Measurements from ENCODE around the gene MAJIN. TPM values are rescaled to one million over a fixed set of nuclear protein-coding genes. Genes with fewer than 3 reads are reported as not detected.

MAJIN gene
- total and polyA plus RNA-seq, 9 donors, result not detected

DNA sequence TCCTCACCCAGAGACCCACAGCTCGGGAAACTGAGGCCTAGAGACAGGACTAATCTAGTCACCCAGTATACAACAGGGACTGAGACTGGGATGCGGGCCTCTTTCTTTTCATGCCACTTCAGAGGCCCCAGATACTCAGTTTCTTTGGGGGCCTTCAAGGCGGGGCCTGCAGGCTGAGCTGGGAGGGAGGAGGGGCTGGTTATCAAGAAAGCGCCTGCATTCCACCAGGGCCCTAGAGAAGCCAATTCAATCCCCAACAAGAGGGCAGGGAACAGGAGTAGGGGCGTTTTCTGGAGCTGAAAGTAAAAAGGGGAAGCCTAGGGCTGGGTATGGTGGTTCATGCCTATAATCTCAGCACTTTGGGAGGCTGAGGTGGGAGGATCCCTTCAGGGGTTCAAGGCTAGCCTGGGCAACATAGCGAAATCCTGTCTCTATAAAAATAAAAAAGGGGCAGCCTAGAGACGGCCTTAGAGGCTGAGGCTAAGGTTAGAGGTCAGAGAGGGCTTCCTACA, 56.5 kb downstream of the MAJIN start:
- H3K27me3 ChIP-seq (ENCODE audit: control insufficient read depth, insufficient read depth, low read length), result no peaks in the 10 kb centered on the region
- 52% methylated on average over 2 of the region's 7 CpGs for whole genome bisulfite sequencing (ENCODE audit: insufficient coverage)
- H3K4me1 ChIP-seq (ENCODE audit: control insufficient read depth, insufficient read depth, low read length), result peaks cover 38% of the 10 kb centered on the region
- H3K4me3 ChIP-seq (ENCODE audit: low read length), result no peak overlapping the region
- no peak overlapping the region for H3K27ac ChIP-seq (ENCODE audit: low read length)
- H3K36me3 ChIP-seq (ENCODE audit: control insufficient read depth, insufficient read depth, low read length), result peaks cover 44% of the 10 kb centered on the region
- no peaks in the 10 kb centered on the region for H3K9me3 ChIP-seq (replicated peaks; ENCODE audit: control insufficient read depth, low read depth, low read length)
- no peak for DNase-seq

DNA sequence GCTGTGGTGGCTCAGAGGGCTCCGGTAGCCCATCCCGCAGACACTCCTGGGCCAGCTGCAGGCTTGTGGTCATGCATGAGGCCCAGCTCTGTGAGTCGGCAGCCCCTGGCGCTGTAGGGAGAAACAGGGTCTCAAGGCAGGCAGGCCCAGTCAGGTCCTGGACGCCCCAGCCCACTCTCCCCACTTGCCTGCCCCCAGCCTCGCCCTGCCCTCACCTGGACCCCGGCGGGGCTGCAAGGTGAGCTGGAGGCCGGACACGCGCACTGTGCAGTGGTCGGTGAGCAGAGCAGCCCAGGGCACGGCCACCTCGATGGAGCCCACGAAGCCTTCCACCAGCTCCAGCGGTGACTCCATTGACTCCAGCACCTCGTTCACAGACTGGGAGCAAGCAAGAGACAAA, 57.8 kb downstream of the MAJIN start:
- 92% methylated on average over 17 of the region's 17 CpGs for WGBS (ENCODE audit: insufficient coverage)
- Histone ChIP-seq H3K4me1 (ENCODE audit: control insufficient read depth, insufficient read depth, low read length) (peaks cover 27% of the 10 kb centered on the region), H3K27ac (ENCODE audit: low read length) (no peak overlapping the region), H3K4me3 (ENCODE audit: low read length) (no peak overlapping the region), H3K9me3 (replicated peaks; ENCODE audit: control insufficient read depth, low read depth, low read length) (no peaks in the 10 kb centered on the region), H3K36me3 (ENCODE audit: control insufficient read depth, insufficient read depth, low read length) (peaks cover 56% of the 10 kb centered on the region), H3K27me3 (ENCODE audit: control insufficient read depth, insufficient read depth, low read length) (no peaks in the 10 kb centered on the region)
- DNase-seq, result no peak

DNA sequence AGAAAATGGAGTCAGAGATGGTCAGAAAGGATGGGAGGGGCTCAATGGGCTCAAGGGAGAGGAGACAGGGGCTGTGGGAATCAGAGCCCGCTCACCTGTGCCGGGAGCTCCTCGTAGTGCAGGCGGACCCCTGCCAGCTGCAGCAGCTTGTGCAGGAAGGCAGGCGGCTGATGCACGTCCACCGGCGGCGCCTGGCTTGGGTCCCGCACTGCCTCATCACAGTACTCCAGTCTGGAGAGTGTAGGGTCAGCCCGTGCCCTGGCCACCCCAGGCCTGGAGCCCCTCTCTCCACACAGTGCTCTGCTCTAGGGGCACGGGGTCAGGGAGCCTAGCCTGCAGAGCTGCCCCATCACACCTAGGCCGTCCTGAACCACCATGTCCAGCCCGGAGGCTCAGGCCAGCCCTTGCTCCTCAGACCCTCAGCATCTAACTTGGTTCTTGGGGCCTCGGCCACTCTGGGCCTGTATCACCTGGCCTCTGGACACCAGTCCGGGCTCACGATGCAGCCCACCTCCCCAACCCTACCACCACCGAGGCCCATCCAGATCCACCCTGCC, 58.7 kb downstream of the MAJIN start:
- Histone ChIP-seq H3K4me3 (ENCODE audit: low read length) (no peak overlapping the region), H3K9me3 (replicated peaks; ENCODE audit: control insufficient read depth, low read depth, low read length) (no peaks in the 10 kb centered on the region), H3K4me1 (ENCODE audit: control insufficient read depth, insufficient read depth, low read length) (peaks cover 20% of the 10 kb centered on the region), H3K36me3 (ENCODE audit: control insufficient read depth, insufficient read depth, low read length) (peaks cover 63% of the 10 kb centered on the region), H3K27ac (ENCODE audit: low read length) (no peak overlapping the region), H3K27me3 (ENCODE audit: control insufficient read depth, insufficient read depth, low read length) (no peaks in the 10 kb centered on the region)
- 91% methylated on average over 18 of the region's 18 CpGs for WGBS (ENCODE audit: insufficient coverage)
- no peak for DNase-seq

DNA sequence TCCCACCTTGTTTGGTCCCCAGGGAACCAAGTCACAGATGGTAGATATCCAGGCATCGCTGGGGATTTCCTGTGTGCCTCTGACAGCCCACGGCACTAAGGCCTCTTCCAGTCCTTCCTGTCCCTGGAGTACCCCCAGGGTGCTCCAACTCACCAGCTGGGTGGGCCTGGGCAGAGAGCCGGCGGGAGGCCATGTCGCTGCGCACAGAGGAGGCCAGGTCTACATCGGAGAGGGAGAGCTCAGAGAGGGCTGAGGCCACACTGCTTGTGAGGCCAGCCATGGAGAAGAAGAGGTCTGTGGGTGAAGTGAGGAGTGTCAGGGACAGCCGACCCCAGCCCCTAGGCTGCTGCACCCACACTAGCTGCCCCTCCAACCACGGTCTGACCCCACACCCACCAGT, 60.2 kb downstream of the MAJIN start:
- Histone ChIP-seq H3K27me3 (ENCODE audit: control insufficient read depth, insufficient read depth, low read length) (no peaks in the 10 kb centered on the region), H3K36me3 (ENCODE audit: control insufficient read depth, insufficient read depth, low read length) (peaks cover 76% of the 10 kb centered on the region), H3K27ac (ENCODE audit: low read length) (no peak overlapping the region), H3K9me3 (replicated peaks; ENCODE audit: control insufficient read depth, low read depth, low read length) (no peaks in the 10 kb centered on the region), H3K4me1 (ENCODE audit: control insufficient read depth, insufficient read depth, low read length) (peaks cover 14% of the 10 kb centered on the region), H3K4me3 (ENCODE audit: low read length) (no peak overlapping the region)
- WGBS (ENCODE audit: insufficient coverage), result 83% methylated on average over 5 of the region's 9 CpGs
- no peak for DNase-seq

DNA sequence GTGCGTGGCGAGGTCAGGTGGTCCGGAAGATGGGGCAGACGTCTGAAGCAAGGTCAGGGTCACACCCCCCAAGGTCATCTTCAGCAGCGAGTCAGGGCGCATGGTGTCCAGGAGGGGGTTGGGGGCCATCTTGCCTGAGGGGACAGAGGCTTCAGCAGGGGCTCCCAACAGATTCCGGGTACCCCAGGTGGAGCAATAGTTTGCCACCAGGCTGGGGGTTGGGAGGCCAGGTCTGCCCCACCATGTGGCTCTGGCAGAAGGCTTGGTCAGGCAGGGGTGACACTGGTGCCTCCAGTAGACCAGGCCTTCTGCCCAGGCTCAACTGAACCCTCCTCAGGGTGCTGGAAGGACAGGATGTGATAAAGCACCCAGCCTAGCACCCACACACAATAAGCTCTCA, 60.8 kb downstream of the MAJIN start:
- Histone ChIP-seq H3K27me3 (ENCODE audit: control insufficient read depth, insufficient read depth, low read length) (no peaks in the 10 kb centered on the region), H3K27ac (ENCODE audit: low read length) (no peak overlapping the region), H3K9me3 (replicated peaks; ENCODE audit: control insufficient read depth, low read depth, low read length) (no peaks in the 10 kb centered on the region), H3K4me1 (ENCODE audit: control insufficient read depth, insufficient read depth, low read length) (peaks cover 9% of the 10 kb centered on the region), H3K36me3 (ENCODE audit: control insufficient read depth, insufficient read depth, low read length) (peaks cover 81% of the 10 kb centered on the region), H3K4me3 (ENCODE audit: low read length) (no peak overlapping the region)
- 85% methylated on average over 7 of the region's 7 CpGs for WGBS (ENCODE audit: insufficient coverage)
- DNase-seq, result no peak

DNA sequence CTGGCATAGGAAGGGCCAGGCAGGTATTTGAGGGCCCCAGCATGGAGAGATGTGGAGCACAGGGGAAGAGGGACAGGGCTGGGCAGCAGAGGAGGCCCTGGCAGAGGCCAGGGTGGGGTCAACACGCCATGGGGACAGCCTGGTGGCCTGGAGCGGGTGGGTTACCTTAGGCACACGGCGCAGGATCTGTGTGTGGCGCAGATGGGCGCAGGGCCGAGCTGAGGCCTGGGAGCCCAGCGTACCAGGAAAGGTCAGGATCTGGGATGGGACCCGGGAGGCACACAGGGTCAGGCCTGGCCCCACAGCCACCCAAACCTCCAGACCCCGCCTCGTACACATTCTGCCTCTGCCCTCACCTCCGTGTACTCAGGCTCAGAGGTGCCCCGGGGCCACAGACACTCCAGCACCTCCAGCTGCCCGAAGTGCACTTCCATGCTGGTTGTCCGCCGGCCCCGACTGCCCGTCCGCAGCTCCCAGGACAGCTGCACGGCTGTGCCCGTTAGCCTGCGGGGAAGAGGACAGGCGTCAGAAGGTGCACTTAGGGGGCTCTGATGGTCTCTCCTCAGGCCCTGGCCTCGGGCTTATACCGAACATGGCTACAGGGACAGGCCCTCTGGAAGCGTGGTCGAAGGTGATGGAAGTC, 61.3 kb downstream of the MAJIN start:
- WGBS (ENCODE audit: insufficient coverage), result 94% methylated on average over 26 of the region's 27 CpGs
- peaks cover 4% of the 10 kb centered on the region for H3K4me1 ChIP-seq (ENCODE audit: control insufficient read depth, insufficient read depth, low read length)
- H3K36me3 ChIP-seq (ENCODE audit: control insufficient read depth, insufficient read depth, low read length), result peaks cover 87% of the 10 kb centered on the region
- H3K27ac ChIP-seq (ENCODE audit: low read length), result no peak overlapping the region
- no peaks in the 10 kb centered on the region for H3K9me3 ChIP-seq (replicated peaks; ENCODE audit: control insufficient read depth, low read depth, low read length)
- no peak overlapping the region for H3K4me3 ChIP-seq (ENCODE audit: low read length)
- no peak for DNase-seq
- H3K27me3 ChIP-seq (ENCODE audit: control insufficient read depth, insufficient read depth, low read length), result no peaks in the 10 kb centered on the region

DNA sequence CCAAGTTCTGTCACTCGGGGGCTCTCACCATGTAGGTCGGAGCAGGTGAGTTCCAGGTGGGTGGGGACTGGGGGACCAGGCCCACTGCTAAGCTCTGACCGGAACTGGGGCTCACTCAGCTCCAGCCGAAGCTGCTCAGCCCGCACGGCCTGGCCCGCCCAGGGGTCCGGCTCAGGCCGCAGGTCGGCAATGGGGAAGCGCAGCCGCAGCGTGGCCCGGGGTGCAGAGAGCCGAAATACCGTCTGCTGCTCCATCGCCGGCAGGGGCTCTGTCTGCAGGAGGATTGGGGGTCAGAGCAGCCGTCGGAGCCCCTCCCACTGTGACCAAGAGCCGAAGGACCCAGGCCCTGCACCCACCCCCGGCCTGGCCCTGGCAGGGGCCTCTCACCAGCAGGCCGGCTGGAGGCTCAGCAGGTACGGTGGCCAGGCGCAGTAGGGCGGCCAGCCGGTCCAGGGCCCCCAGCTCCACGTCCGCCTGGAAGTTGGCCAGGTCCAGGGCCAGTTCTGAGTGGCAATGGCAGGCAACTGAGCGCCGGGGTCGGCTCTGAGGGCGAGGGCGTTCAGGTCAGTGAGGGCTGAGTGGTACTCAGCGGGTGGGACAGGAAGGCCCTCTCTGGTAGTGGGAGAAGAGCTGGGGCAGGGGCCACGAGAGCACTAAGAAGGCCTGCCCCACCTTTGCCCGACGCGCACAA, 62.1 kb downstream of the MAJIN start:
- Histone ChIP-seq H3K27ac (ENCODE audit: low read length) (no peak overlapping the region), H3K36me3 (ENCODE audit: control insufficient read depth, insufficient read depth, low read length) (peaks cover 88% of the 10 kb centered on the region), H3K4me3 (ENCODE audit: low read length) (no peak overlapping the region), H3K9me3 (replicated peaks; ENCODE audit: control insufficient read depth, low read depth, low read length) (no peaks in the 10 kb centered on the region), H3K4me1 (ENCODE audit: control insufficient read depth, insufficient read depth, low read length) (no peaks in the 10 kb centered on the region), H3K27me3 (ENCODE audit: control insufficient read depth, insufficient read depth, low read length) (no peaks in the 10 kb centered on the region)
- 86% methylated on average over 38 of the region's 39 CpGs for WGBS (ENCODE audit: insufficient coverage)
- DNase-seq, result no peak

DNA sequence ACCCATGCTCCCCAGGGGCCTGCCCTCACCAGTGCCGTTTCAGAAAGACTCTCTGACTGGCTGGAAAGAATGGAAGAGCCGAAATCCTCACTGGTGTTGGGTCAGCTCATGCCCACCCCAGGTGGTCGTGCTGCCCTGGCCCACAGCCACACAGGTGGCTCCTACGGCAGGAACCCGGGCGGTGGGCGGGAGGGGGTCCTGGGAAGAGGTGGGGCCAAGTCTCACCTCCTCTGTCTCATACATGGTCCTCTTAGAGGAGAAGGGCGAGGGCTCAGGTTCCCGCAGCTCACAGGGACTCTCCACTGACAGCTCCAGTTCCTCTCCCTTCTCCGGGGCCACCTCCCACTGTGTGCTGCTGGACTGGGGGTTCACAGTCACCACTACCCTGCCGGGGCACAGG, 63.1 kb downstream of the MAJIN start:
- WGBS (ENCODE audit: insufficient coverage), result 88% methylated on average over 11 of the region's 11 CpGs
- Histone ChIP-seq H3K27ac (ENCODE audit: low read length) (no peak overlapping the region), H3K4me3 (ENCODE audit: low read length) (no peak overlapping the region), H3K36me3 (ENCODE audit: control insufficient read depth, insufficient read depth, low read length) (peaks cover 80% of the 10 kb centered on the region), H3K27me3 (ENCODE audit: control insufficient read depth, insufficient read depth, low read length) (no peaks in the 10 kb centered on the region), H3K9me3 (replicated peaks; ENCODE audit: control insufficient read depth, low read depth, low read length) (no peaks in the 10 kb centered on the region), H3K4me1 (ENCODE audit: control insufficient read depth, insufficient read depth, low read length) (no peaks in the 10 kb centered on the region)
- no peak for DNase-seq

DNA sequence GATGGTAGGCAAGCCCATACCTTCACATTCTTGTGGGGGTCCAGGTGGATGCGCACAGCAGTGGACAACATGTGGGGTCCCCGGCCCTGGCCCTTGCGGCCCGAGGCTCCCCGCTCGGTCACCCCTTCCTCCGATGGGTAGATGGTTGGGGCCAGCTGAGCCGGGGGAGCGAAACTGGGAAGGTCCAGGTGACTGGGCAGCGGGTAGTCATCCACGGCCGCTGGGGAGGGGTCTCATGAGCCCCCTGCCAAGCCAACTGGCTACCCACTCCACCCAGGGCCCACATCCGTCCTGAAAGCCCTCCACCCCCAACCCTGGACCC, 65.6 kb downstream of the MAJIN start:
- no peaks in the 10 kb centered on the region for H3K9me3 ChIP-seq (replicated peaks; ENCODE audit: control insufficient read depth, low read depth, low read length)
- DNase-seq, result no peak
- WGBS (ENCODE audit: insufficient coverage), result 93% methylated on average over 12 of the region's 13 CpGs
- peaks cover 81% of the 10 kb centered on the region for H3K36me3 ChIP-seq (ENCODE audit: control insufficient read depth, insufficient read depth, low read length)
- H3K4me3 ChIP-seq (ENCODE audit: low read length), result no peak overlapping the region
- no peaks in the 10 kb centered on the region for H3K27me3 ChIP-seq (ENCODE audit: control insufficient read depth, insufficient read depth, low read length)
- H3K27ac ChIP-seq (ENCODE audit: low read length), result no peak overlapping the region
- no peaks in the 10 kb centered on the region for H3K4me1 ChIP-seq (ENCODE audit: control insufficient read depth, insufficient read depth, low read length)

DNA sequence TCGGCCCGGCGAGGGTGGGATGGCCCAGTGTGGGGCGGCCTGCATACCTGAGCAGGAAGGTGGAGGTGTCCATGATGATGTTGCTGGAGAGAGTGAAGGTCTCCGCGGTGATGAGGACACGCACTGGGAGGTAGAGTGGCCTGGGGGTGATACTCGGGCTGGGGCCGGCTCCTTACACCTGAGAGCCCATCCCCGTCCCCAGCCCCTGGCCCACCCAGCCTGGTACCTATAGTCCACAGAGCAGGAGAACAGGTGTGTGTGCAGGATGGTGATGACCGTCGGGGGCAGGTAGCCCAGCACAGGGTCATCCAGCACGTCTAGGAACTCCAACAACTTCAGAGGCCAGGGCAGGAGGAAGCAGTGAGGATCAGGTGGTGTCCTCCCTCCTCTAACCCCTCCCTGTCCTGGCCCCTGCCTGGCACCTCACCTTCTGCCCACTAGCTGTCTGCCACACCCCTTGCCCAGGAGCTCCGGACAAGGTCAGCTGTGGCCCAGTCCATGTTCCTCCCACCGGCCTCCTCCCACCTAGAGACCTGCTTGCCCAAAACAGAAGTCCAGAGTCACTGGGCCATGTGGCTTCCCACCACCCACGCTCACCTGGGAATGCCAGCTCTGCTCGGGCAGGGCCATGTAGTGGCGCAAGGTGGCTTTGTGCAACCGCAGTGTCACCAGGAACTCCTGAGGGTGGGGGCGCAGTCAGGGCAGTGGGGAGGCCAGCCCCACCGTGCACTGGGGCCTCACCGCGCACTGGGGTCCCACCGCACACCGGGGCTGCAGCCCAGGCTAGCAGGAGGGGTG, 66.2 kb downstream of the MAJIN start:
- no peaks in the 10 kb centered on the region for H3K27me3 ChIP-seq (ENCODE audit: control insufficient read depth, insufficient read depth, low read length)
- DNase-seq, result no peak
- peaks cover 81% of the 10 kb centered on the region for H3K36me3 ChIP-seq (ENCODE audit: control insufficient read depth, insufficient read depth, low read length)
- H3K4me1 ChIP-seq (ENCODE audit: control insufficient read depth, insufficient read depth, low read length), result no peaks in the 10 kb centered on the region
- WGBS (ENCODE audit: insufficient coverage), result 90% methylated on average over 15 of the region's 25 CpGs
- H3K9me3 ChIP-seq (replicated peaks; ENCODE audit: control insufficient read depth, low read depth, low read length), result no peaks in the 10 kb centered on the region
- H3K27ac ChIP-seq (ENCODE audit: low read length), result no peak overlapping the region
- no peak overlapping the region for H3K4me3 ChIP-seq (ENCODE audit: low read length)

Data from muscle of leg (tissue), 11 donors.